Ascending aorta (tissue), 2 donors: ENCODE results near the gene MRFAP1L1. TPM values are rescaled to one million over a fixed set of nuclear protein-coding genes. Genes with fewer than 3 reads are reported as not detected.

Experiments
- DNase-seq, 2 donors: peaks; one replicate each; pipeline ENCODE4 v3.0.0-alpha.2; 2019; ENCODE audit warnings: low spot score in 2 of 2
- H3K27ac ChIP-seq, 2 donors: fragments of 200-600 bp; sonication (generic); one replicate each; pipeline ENCODE4 v1.5.1; 2016 to 2017; ENCODE audit warnings: mild to moderate bottlenecking in 1 of 2
- H3K27me3 ChIP-seq: fragments of 200-600 bp; sonication (generic); one replicate; pipeline ENCODE4 v1.5.1; 2017
- H3K36me3 ChIP-seq, 2 donors: fragments of 200-600 bp; sonication (generic); one replicate each; pipeline ENCODE4 v1.5.1; 2016
- H3K4me1 ChIP-seq, 2 donors: fragments of 200-600 bp; sonication (generic); one replicate each; pipeline ENCODE4 v1.5.1; 2016 to 2017; ENCODE audit warnings: mild to moderate bottlenecking in 1 of 2
- H3K4me3 ChIP-seq, 2 donors: fragments of 200-600 bp; sonication (generic); one replicate each; pipeline ENCODE4 v1.5.1; 2016 to 2017; ENCODE audit warnings: mild to moderate bottlenecking in 1 of 2
- H3K9me3 ChIP-seq, 2 donors: fragments of 200-600 bp; sonication (generic); one replicate each; pipeline ENCODE4 v1.5.1; 2016
- intact Hi-C: fragments of 100-400 bp; cut with DNase I; formaldehyde crosslinking; loops from one replicate; pipeline ENCODE4 v1.15.1; 2023
- total RNA-seq: library from RNA; depleted of rRNA; stranded (reverse); fragments of >200 nt; gene quantifications from one replicate; pipeline ENCODE4 v1.1.0, GENCODE V29; 2016
- TF ChIP-seq, protein P1 (sequence below), 3 experiments: fragments of 200-600 bp in 2 of 3; fragments of 450-650 bp in 1 of 3; sonication (generic) in 2 of 3; IDR thresholded peaks; one replicate each; pipeline ENCODE4 v1.5.1; 2016 to 2019; ENCODE audit warnings: antibody characterized with exemption in 3 of 3, mild to moderate bottlenecking in 1 of 3, moderate library complexity in 1 of 3

The MRFAP1L1 gene
- total RNA-seq, 1 donor from 2014 or later = 34.1 TPM

DNA sequence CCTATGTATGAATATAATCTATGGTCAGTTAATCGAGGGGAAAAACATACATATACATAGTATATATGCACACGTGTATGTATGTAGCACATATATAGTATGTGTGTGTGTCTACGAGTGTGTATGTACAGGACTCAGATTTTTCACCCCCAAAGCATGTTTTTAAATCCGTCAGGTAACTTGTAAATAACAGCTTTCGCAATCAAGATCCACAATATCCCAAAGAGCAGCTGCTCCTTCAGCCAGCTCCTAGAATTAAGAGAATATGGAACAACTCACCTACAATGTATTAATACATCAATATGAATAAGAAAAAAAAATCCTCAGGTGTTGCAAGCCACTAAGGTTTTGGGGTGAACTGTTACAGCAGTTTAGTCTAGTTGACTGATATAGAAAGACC is 3.5 kb downstream of the MRFAP1L1 start:
- Histone ChIP-seq H3K36me3 (peaks cover 0 to 23% of the 10 kb centered on the region in 2 donors), H3K4me3 (no peak overlapping the region), H3K9me3 (no peaks in the 10 kb centered on the region), H3K27ac (no peak overlapping the region), H3K4me1 (peaks cover 0 to 28% of the 10 kb centered on the region in 2 donors), H3K27me3 (no peaks in the 10 kb centered on the region)
- intact Hi-C loops = no loop called here
- no peak for DNase-seq
- TF ChIP-seq, protein P1, sequence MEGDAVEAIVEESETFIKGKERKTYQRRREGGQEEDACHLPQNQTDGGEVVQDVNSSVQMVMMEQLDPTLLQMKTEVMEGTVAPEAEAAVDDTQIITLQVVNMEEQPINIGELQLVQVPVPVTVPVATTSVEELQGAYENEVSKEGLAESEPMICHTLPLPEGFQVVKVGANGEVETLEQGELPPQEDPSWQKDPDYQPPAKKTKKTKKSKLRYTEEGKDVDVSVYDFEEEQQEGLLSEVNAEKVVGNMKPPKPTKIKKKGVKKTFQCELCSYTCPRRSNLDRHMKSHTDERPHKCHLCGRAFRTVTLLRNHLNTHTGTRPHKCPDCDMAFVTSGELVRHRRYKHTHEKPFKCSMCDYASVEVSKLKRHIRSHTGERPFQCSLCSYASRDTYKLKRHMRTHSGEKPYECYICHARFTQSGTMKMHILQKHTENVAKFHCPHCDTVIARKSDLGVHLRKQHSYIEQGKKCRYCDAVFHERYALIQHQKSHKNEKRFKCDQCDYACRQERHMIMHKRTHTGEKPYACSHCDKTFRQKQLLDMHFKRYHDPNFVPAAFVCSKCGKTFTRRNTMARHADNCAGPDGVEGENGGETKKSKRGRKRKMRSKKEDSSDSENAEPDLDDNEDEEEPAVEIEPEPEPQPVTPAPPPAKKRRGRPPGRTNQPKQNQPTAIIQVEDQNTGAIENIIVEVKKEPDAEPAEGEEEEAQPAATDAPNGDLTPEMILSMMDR (IDR thresholded peaks at IDR 0.05) = no peak

DNA sequence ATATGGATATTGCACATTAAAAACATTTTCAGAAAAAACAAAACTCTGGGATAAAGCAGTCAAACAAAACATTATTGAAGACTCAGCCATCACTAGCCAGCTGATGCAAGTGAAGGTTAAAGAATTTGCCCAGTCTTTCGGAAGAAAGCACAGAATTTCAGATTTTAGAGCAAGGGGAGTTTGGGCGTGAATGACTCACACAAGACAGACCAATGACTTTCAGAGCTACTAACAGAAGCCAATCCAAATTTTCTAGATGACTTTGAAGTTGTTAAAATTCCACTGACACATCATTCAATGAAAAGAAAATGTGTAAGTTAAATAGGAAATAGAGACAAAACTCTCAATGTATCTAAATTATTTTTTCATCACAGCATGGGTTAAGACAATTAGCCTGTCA is 4.0 kb downstream of the MRFAP1L1 start:
- Histone ChIP-seq H3K27me3 (no peaks in the 10 kb centered on the region), H3K27ac (no peak overlapping the region), H3K4me1 (peaks cover 0 to 28% of the 10 kb centered on the region in 2 donors), H3K9me3 (no peaks in the 10 kb centered on the region), H3K36me3 (peaks cover 0 to 24% of the 10 kb centered on the region in 2 donors), H3K4me3 (no peak overlapping the region)
- TF ChIP-seq, protein P1 (IDR thresholded peaks at IDR 0.05) = no peak
- intact Hi-C loops = no loop called here
- no peak for DNase-seq

DNA sequence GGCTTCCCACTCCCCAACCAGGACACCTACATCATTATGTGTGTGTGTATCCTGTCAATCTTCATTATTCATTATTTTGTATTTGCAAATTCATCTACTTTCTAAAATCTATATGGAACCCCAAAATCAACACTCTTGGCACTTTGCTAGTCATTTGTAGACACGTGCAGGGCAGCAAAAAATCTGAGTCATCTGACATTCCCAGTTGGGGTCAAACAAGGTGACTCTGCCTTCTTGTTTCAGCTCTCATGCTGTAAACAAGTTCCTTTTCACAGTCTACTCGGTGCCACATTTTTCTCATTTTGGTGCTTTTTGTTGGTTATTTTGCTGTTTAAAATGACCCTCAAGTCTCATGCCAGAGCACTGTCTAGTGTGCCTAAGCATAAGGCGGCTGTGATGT is 5.9 kb downstream of the MRFAP1L1 start:
- Histone ChIP-seq H3K9me3 (no peaks in the 10 kb centered on the region), H3K4me3 (no peak overlapping the region), H3K36me3 (peaks cover 0 to 37% of the 10 kb centered on the region in 2 donors), H3K27me3 (no peaks in the 10 kb centered on the region), H3K27ac (no peak overlapping the region), H3K4me1 (peaks cover 0 to 23% of the 10 kb centered on the region in 2 donors)
- no peak for DNase-seq
- TF ChIP-seq, protein P1 (IDR thresholded peaks at IDR 0.05) = no peak
- intact Hi-C loops = no loop called here

DNA sequence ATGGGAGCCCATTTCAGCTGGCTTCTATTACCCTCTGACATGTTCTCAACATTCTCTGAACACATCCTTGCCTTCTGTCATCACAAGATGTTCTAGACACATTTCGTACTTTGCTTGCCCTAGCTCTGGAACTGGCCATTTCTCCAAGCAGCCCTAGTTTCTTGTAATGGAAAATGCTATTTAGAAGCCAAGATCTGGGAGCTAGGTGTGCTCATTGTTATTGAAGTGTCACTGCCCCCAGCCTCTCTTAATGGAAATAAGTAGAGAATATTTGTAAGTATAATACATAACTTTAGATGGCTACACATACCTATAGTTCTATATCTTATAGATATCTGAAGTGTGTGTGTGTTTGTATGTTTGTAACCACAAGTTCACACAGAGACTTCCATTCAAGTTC is 6.9 kb downstream of the MRFAP1L1 start:
- TF ChIP-seq, protein P1 (IDR thresholded peaks at IDR 0.05) = no peak

DNA sequence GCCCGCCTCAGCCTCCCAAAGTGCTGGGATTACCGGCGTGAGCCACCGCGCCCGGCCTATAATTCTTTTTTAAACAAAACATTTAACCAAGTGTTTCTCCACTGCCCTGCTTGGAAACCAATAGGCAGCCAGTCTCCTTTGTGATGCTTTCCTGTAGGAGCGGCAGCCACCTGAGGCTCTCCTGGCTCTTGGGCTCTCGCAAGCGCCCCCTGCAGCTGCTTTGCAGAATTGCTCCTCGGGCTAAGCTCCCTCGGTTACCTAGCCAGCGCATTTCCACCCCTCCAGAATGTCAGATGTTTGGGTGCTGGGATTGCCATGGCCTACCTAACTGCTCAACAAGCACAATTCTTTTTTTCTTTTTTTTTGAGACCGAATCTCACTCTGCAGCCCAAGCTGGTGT is 8.3 kb downstream of the MRFAP1L1 start:
- no peak overlapping the region for H3K4me3 ChIP-seq
- DNase-seq = no peak
- no peaks in the 10 kb centered on the region for H3K9me3 ChIP-seq
- peaks cover 0 to 37% of the 10 kb centered on the region in 2 donors for H3K36me3 ChIP-seq
- TF ChIP-seq, protein P1 (IDR thresholded peaks at IDR 0.05) = no peak
- intact Hi-C loops = no loop called here
- no peaks in the 10 kb centered on the region for H3K27me3 ChIP-seq
- H3K27ac ChIP-seq = no peak overlapping the region
- peaks cover 0 to 5% of the 10 kb centered on the region in 2 donors for H3K4me1 ChIP-seq

More for the DNA sequence above, 6.9 kb downstream of the MRFAP1L1 start:
- DNase-seq = no peak
- H3K4me1 ChIP-seq = peaks cover 0 to 14% of the 10 kb centered on the region in 2 donors
- H3K9me3 ChIP-seq = no peaks in the 10 kb centered on the region
- H3K27me3 ChIP-seq = no peaks in the 10 kb centered on the region
- H3K4me3 ChIP-seq = no peak overlapping the region
- intact Hi-C loops = no loop called here
- no peak overlapping the region for H3K27ac ChIP-seq
- H3K36me3 ChIP-seq = peaks cover 0 to 37% of the 10 kb centered on the region in 2 donors

DNA sequence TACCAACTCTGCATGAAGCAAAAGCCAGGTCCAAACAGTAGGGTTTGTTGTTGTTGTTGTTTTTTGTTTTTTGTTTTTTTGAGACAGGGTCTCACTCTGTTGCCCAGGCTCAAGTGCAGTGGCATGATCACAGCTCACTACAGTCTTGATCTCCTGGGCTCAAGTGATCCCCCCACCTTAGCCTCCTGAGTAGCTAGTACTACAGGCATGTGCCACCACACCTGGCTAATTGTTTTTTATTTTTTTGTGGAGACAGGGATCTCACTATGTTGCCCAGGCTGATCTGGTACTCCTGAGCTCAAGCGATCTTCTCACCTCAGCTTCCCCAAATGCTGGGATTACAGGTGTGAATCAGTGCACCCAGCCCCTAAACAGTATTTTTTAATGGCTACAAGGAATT is 9.8 kb downstream of the MRFAP1L1 start:
- TF ChIP-seq, protein P1 (IDR thresholded peaks at IDR 0.05) = no peak
- H3K27me3 ChIP-seq = no peaks in the 10 kb centered on the region
- DNase-seq = no peak
- no peaks in the 10 kb centered on the region for H3K9me3 ChIP-seq
- no peak overlapping the region for H3K4me3 ChIP-seq
- H3K4me1 ChIP-seq = peaks cover 0 to 7% of the 10 kb centered on the region in 2 donors
- intact Hi-C loops = no loop called here
- H3K36me3 ChIP-seq = peaks cover 0 to 28% of the 10 kb centered on the region in 2 donors
- H3K27ac ChIP-seq = no peak overlapping the region
